GM19463 (cell line): ENCODE data around the gene SYNE3.

Experiments used
- ATAC-seq: cut with Tn5 transposase; IDR thresholded peaks from one replicate; pipeline ENCODE4 v1.9.1; 2021; ENCODE audit warnings: mild to moderate bottlenecking, moderate library complexity; ENCODE audit not compliant: unreplicated experiment

The SYNE3 gene

GRCh38 chr14:95541932-95542930, 25.8 kb upstream of the SYNE3 start:
- ATAC-seq = no peak

- ATAC-seq = no peak
Measured at GRCh38 chr14:95541346-95541745, 24.9 kb upstream of the SYNE3 start.

GRCh38 chr14:95540236-95540855, 23.9 kb upstream of the SYNE3 start:
- no peak for ATAC-seq

DNA sequence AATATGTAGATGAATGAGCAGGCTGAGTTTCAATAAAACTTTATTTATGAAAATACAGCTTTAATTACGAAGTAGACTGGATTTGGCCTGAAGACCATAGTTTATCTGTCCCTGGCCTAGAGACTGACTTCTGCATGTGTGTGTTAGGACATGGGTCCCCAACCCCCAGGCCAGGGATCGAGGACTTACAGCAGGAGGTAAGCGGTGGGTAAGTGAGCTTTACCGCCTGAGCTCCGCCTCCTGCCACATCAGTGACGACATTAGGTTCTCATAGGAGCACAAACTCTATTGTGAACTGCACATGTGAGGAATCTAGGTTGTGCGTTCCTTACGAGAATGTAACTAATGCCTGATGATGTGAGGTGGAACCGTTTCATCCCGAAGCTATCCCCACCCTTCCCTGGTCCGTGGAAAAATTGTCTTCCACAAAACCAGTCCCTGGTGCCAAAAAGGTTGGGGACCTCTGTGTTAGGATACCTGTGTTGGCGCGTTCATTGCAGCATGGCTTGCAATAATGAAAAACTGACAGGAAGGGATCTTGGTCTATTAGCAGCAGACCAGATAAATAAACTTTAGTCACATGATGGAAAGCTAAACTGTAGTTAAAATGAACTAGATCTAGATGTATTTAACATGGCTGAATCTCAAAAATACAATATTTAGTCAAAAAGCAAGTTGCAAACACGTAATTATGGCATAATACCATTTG, 22.5 kb upstream of the SYNE3 start:
- ATAC-seq = no peak

- no peak for ATAC-seq
Measured at GRCh38 chr14:95537298-95538089, 21.0 kb upstream of the SYNE3 start.

- no peak for ATAC-seq
Measured at GRCh38 chr14:95536671-95537070, 20.2 kb upstream of the SYNE3 start.

DNA sequence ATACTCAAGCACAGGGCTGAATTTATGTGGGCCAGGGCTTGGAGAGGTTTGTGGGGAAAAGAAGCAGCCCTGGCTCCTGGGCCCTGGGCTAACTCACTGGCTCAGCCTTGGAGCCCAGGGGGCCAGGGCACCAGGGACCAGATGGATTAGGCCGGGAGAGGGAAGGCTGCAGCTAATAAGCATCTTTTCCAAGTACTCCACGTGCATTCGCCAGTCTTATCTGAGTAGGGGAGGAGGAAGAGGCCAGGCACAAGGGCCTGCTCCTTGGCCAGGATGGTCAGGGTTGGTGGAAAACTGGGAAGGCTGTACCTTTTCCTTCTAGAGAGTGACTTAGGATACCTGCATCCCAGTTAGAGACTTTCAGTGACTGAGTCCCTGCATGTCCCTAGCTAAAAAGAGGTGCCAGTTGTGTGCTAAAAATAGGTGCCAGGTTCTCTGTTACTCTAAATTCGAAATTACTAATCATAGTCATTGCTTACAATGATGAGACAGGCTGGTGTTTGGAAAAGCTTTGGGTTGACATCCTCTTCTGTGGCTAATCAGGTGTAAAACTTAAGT, 19.7 kb upstream of the SYNE3 start:
- ATAC-seq = no peak

DNA sequence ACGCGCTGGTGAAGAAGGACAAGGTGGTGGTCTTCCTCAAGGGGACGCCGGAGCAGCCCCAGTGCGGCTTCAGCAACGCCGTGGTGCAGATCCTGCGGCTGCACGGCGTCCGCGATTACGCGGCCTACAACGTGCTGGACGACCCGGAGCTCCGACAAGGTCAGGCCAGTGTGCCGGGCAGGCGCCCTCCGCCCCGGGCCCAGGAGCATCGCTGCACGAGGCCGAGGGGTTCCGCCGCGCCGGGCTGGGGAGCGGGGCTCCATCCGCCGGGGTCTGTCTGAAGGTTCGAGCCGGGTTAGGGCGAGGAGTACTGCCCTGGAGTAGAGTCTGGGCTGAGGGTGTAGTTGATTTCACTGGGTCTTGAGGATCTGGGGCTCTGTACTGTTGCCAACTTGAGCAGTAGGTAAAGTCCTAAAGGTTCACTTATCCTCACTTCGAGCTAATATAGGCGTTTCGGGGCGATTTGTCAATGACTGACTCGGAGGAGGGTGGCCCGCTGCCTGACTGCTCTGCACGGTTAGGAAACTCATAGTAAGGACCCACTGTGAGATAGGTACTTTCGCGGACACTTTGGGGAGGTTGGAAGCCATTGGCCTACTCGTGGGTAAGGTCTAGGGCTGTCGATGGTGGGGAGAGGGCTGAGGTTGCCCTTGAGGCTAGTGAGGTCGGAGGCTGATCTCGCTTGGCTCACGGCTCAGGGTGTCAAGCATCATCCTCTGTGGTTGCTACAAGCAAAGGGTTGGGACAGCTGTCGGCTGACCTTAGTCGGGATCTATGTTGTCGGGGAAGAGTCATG, 19.0 kb upstream of the SYNE3 start:
- ATAC-seq = no peak

DNA sequence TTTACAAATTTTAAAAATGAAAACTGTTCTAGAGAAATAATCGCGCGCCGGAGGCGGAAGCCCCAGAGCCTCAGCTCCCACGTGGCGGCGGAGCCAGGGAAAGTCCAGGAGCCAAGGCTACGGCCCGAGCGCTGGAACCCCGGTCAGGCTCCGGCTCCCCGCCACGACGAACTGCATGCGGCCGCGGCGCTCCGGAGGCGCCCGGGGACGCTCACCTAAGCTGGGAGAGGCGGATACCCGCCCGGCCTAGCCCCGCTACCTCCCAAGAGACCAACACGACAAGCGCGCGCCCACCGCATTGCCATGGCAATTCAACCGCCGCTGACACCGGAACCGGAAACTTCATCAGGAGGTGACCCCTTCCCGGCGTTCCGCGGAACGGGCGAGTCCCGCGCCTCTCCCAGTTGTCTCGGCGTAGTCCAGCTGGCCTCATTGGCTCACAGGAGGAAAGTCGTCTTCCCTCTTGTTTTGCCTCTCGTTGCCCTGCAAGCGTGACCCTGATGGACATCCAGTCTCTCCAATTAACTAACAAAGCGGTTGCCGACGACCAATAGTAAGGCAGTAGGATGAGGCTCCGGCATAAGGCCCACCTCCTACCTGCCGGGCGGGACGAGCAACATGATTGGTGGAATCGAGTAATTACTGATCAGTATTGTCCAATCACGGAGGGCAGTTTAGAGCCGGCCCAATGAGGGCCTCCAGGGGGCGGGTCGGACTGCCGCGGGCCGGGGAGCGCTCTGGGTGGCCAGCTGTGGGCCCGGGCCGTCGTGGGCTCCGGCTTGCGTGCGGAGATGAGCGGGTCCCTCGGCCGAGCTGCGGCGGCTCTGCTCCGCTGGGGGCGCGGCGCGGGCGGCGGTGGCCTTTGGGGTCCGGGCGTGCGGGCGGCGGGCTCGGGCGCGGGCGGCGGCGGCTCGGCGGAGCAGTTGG, 18.1 kb upstream of the SYNE3 start, which contains the start of gene GLRX5:
TSS of gene GLRX5 (plus strand) at position 752 of the 927 bp plus-strand sequence. CDS start at position 792, 40 bp downstream.
- ATAC-seq = peak; percentile 88

DNA sequence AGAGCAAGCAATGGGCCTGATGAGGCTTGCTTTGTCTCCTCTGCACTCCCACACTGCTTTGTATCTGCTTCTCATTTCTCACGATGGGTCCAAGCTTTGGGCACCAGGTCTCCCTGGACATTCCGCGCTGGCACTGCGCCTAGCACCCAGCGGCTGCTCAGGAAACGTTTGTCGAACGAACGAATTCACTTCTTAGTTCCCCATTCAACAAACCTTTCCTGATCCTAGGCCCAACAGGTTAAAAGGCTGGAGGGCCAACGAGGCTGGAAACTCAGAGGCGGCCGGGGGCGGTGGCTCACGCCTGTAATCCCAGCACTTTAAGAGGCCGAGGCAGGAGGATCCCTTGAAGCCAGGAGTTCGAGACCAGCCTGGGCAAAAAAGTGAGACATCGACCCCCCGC, 17.4 kb upstream of the SYNE3 start:
- ATAC-seq = no peak

- ATAC-seq = no peak
Measured at GRCh38 chr14:95533391-95533821, 17.0 kb upstream of the SYNE3 start.

DNA sequence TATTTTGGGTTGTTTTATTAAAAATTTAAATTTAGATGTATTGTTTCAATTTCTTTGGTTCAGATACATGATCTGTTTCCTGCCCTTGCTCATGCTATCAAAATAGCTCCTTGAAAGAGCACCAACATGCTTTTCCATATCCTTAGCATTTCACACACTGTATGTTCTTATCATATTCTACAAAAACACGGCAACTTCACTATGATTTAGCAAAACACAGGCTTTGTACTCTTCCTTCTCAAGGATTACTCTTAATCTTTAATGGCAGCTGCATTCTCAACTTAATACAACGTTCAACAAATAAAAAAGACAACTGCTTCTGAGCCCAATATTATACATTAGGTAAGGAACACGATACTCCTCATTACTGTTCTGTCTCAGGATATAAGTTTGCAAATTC, 15.5 kb upstream of the SYNE3 start:
- ATAC-seq = no peak

GRCh38 chr14:95531473-95531872, 15.0 kb upstream of the SYNE3 start:
- ATAC-seq = no peak

- no peak for ATAC-seq
Measured at GRCh38 chr14:95530473-95531276, 14.2 kb upstream of the SYNE3 start.

DNA sequence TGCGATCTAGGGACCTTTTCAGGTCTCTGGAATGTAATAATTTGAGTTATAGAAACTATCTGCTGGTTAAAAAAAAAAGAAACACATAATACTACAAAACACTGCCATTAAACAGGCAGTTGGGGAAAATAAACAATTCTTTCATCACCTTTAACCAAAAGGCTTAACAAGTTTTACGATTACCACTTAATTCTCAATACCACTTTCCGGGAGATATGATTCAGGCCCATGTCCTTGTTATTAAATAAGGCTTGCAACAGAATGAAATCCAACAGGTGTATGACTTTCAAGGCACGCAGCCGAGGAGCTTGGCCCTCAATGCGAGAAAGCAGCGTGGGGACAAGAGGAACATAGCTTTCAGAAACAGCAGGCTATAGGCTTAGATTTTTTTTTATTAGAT, 12.8 kb upstream of the SYNE3 start:
- no peak for ATAC-seq

- no peak for ATAC-seq
Measured at GRCh38 chr14:95527387-95528002, 11.0 kb upstream of the SYNE3 start.
